ENCODE results near the gene DARS2.

- TF ChIP-seq POLR2A (IDR thresholded peaks at IDR 0.05): no peak
- TF ChIP-seq CTCF (IDR thresholded peaks at IDR 0.05): no peak
These were observed 21.5 kb upstream of the DARS2 start for GRCh38 chr1:173802961-173803360.
